CD4-positive, alpha-beta T cell treated with Interleukin-12 subunit alpha and Interleukin-12 subunit beta, for 1 hour (primary cell): ENCODE data around the gene MAGEE1.
A peak's percentile ranks its signal among the peaks of the same experiment; 100 is the strongest.

Experiments used
- DNase-seq: peaks from one replicate; pipeline ENCODE4 v3.0.0-alpha.2; 2020

Gene MAGEE1

GRCh38 chrX:76427560-76428242, at the start of gene MAGEE1:
TSS of gene MAGEE1 (plus strand) at chrX:76427710. CDS start at chrX:76427931, 221 bp downstream.
- peak; percentile 86 for DNase-seq

DNA sequence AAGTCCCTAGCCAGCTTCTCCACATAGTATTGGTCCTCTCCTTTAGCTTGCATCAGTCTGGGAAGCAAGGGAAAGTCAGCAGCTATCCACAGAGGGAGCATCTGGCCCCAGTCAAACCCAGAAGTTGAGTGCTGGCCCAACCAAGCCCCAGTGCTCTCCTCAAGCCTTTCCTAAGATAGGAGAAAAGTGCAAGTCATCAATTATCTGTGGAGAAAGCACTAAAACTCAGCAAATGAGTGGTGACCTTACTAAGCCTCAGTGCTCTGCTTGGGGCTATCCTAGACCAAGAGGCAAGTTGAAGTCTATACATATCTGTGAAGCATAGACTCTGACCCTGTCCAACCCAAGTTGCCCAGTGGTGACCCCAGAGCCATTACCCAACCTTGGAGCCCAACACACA, 28.5 kb upstream of the MAGEE1 start:
- no peak for DNase-seq

DNA sequence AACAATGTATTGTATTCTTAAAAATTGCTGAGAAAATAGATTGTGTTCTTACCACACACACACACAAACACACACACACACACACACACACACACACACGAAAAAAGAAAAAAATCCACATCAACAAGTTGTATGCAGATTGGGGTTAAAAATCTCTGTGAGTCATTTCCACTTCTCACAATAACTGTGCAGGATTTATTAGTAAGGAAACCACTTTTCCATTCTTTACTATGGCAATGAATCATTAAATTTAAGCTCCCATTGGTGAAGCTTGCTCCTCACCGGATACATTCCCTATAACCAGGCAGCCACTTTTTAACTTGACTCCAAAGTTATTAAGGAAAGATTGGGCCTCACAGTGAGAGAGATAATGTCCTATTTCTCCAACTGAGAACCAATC, 19.7 kb upstream of the MAGEE1 start:
- DNase-seq: no peak

DNA sequence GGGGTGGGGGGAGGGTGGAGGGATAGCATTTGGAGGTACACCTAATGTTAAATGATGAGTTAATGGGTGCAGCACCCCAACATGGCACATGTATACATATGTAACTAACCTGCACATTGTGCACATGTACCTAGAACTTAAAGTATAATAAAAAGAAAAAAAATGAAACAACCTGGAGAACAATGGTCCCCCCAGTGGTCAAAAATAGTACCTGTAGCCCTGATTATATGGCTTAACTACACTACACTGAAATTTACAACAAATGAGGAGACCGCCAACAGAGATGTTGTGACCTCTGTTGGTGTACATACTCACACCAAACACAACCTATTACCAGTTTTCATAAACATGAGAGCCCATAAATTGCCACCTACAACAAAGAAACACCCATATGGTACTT, 7.3 kb upstream of the MAGEE1 start:
- DNase-seq: peak; percentile 8

GRCh38 chrX:76428243-76429130, 977 bp downstream of the MAGEE1 start:
- peak; percentile 54 for DNase-seq

GRCh38 chrX:76433219-76433618, 5.7 kb downstream of the MAGEE1 start:
- no peak for DNase-seq

DNA sequence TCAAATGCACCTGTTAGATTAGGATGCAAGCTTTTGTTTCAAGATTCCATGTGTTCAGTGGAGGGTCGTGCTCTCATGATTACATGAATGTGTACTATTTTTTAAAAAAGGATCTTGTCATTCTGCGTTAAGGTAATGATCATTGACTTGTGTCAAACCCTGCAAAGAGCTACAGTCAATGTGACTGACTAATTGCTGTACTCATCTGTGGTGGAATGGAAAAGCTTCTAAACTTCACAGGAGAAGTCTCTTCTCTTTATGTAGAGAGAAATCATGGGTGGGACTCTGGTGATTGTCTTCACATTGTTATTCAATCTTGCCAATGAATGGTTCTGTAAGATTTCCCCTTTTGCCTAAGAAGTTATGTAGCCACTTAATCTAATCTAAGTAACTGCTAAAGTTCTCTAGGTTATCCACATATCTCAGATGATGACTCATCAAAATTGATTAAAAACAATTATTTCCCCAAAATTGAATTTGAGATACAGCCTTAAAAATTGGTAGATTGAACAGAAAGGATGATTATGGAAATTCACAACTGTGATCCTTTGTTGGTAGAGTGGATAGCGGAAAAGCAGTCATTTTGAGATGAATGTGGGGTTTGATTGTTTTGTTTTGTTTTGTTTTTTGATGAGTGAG, 6.7 kb downstream of the MAGEE1 start:
- no peak for DNase-seq

DNA sequence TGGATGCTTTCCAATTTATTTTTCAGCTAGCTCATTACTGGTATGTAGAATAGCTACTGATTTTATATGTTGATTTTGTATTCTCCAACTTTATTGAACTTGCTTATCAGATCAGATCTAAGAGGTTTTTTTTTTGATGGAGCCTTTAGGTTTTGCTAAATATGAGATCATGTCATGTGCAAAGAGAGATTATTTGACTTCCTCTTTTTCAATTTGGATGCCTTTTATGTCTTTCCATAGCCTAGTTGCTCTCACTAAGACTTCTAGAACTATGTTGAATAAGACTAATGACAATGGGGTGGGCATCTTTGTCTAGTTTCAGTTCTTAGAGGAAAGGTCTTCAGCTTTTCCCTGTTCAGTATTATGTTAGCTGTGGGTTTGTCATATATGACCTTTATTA, 11.7 kb downstream of the MAGEE1 start:
- no peak for DNase-seq

DNA sequence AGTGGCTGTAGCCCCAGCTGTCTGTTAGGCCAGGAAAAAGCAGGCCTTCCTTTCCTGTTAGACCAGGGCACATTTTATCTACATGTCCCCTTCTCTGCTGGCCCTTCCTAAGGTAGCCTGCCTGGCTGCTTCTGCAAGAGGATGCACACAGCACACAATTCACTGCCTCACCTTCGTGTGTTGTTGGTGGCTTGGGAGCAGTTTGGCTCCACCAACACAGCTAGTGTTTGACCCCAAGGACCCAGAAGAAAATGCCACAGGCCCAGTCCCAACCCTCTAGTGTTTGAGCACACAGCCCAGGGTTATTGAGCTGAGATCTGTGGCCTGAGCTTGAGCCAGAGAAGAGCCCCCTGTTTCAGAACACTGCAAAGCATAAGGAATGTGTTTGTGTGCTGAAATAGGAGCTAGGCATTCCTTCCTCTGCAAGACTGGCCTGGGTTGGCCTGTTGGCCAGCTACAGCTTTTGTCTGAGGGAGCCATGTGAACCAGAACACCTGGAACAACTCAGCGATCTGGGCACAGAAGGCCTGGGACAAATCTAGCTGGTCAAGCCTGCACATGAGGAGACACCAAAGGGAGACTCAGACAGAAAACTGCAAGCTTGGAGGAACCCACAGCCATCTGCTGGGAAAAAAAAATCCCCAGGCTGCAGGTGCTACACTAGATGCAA, 26.4 kb downstream of the MAGEE1 start:
- no peak for DNase-seq

DNA sequence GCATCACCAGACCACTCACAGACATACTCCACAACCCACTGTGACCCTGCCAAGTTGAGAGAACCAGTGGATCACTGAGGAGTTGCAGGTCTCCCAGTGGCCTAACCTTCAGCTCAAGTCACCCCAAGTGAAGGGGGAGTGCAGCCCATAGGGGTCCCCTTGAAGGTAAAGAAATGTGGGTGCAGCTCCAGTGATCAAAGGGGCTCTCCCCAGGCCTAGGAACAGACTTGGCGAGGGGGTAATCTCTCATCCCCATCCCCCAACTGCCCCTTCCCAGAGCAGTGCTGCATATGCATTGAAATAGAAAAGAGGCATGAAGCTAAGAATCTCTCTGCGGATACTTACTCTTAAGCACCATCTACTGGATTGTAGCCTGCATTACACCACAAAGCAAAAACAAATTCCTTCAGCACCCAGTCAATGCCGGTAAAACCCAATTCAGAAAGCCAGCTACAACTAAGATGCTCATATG, 27.0 kb downstream of the MAGEE1 start:
- DNase-seq: peak; percentile 37

DNA sequence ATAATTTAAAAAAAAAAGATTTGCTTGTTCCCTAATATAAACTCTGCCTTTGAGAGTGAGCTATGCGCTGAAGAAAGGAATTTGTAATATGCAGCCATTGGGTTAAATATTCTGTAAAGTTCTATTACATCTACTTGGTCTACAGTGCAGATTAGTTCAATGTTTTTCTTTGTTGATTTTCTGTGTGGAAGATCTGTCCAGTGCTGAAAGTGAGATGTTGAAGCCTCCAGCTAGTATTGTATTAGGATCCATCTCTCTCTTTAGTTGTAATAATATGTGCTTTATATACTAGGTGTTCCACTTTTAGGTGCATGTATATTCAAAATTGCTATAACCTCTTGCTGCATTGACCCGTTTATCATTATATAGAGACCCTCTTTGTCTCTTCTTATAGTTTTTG, 49.8 kb downstream of the MAGEE1 start:
- no peak for DNase-seq
